ENCODE measurements around the gene ZBTB47. TPM values are rescaled to one million over a fixed set of nuclear protein-coding genes. Genes with fewer than 3 reads are reported as not detected.

ZBTB47 gene
- polyA plus RNA-seq, 4 donors, result 0.89 to 11.4 (median 7.8) TPM

- no peaks in the 10 kb centered on the region for H3K4me1 ChIP-seq (ENCODE audit: control insufficient read depth in 3 of 3, insufficient read depth in 2 of 3, low read depth in 1 of 3, low read length in 2 of 3)
- WGBS, 3 donors, result 45 to 82% (median 47%) methylated on average over 1 of the region's 1 CpG
- H3K36me3 ChIP-seq (ENCODE audit: control insufficient read depth in 3 of 3, insufficient read depth in 2 of 3, low read depth in 1 of 3, low read length in 3 of 3), result peaks cover 20 to 29% (median 20%) of the 10 kb centered on the region in 3 donors
- FAIRE-seq (peak; percentile 41), DNase-seq (peak in 1 of 2 donors; percentile 22)
- no peak overlapping the region for H3K27ac ChIP-seq (ENCODE audit: low read depth in 1 of 3, low read length in 2 of 3)
- no peaks in the 10 kb centered on the region for H3K9me3 ChIP-seq (ENCODE audit: control insufficient read depth in 2 of 2, insufficient read depth in 1 of 2, low read depth in 1 of 2, low read length in 1 of 2)
- no peaks in the 10 kb centered on the region for H3K27me3 ChIP-seq (ENCODE audit: control insufficient read depth in 3 of 3, insufficient read depth in 3 of 3, low read length in 3 of 3)
- no peak overlapping the region for H3K4me3 ChIP-seq (ENCODE audit: low read depth in 1 of 3, low read length in 3 of 3)
These were observed 21.4 kb upstream of the ZBTB47 start for GRCh38 chr3:42632146-42632545.

GRCh38 chr3:42633544-42633943 is 20.0 kb upstream of the ZBTB47 start:
- H3K36me3 ChIP-seq (ENCODE audit: control insufficient read depth in 3 of 3, insufficient read depth in 2 of 3, low read depth in 1 of 3, low read length in 3 of 3), result peaks cover 19 to 42% (median 20%) of the 10 kb centered on the region in 3 donors
- H3K4me3 ChIP-seq (ENCODE audit: low read depth in 1 of 3, low read length in 3 of 3), result no peak overlapping the region
- no peaks in the 10 kb centered on the region for H3K4me1 ChIP-seq (ENCODE audit: control insufficient read depth in 3 of 3, insufficient read depth in 2 of 3, low read depth in 1 of 3, low read length in 2 of 3)
- no peaks in the 10 kb centered on the region for H3K9me3 ChIP-seq (ENCODE audit: control insufficient read depth in 2 of 2, insufficient read depth in 1 of 2, low read depth in 1 of 2, low read length in 1 of 2)
- DNase-seq, result no peak
- H3K27me3 ChIP-seq (ENCODE audit: control insufficient read depth in 3 of 3, insufficient read depth in 3 of 3, low read length in 3 of 3), result no peaks in the 10 kb centered on the region
- no peak overlapping the region for H3K27ac ChIP-seq (ENCODE audit: low read depth in 1 of 3, low read length in 2 of 3)
- 94 to 97% (median 95%) methylated on average over 6 of the region's 6 CpGs for WGBS, 3 donors
- FAIRE-seq, result no peak

GRCh38 chr3:42635111-42635510 is 18.4 kb upstream of the ZBTB47 start:
- FAIRE-seq (no peak), DNase-seq (no peak)
- Histone ChIP-seq H3K27me3 (ENCODE audit: control insufficient read depth in 3 of 3, insufficient read depth in 3 of 3, low read length in 3 of 3) (no peaks in the 10 kb centered on the region), H3K4me3 (ENCODE audit: low read depth in 1 of 3, low read length in 3 of 3) (no peak overlapping the region), H3K9me3 (ENCODE audit: control insufficient read depth in 2 of 2, insufficient read depth in 1 of 2, low read depth in 1 of 2, low read length in 1 of 2) (no peaks in the 10 kb centered on the region), H3K27ac (ENCODE audit: low read depth in 1 of 3, low read length in 2 of 3) (no peak overlapping the region), H3K36me3 (ENCODE audit: control insufficient read depth in 3 of 3, insufficient read depth in 2 of 3, low read depth in 1 of 3, low read length in 3 of 3) (peaks cover 20 to 49% (median 22%) of the 10 kb centered on the region in 3 donors), H3K4me1 (ENCODE audit: control insufficient read depth in 3 of 3, insufficient read depth in 2 of 3, low read depth in 1 of 3, low read length in 2 of 3) (peaks cover 0 to 4% (median 0%) of the 10 kb centered on the region in 3 donors)
- 74 to 90% (median 89%) methylated on average over 2 of the region's 2 CpGs for WGBS, 3 donors

GRCh38 chr3:42637001-42637400 is 16.5 kb upstream of the ZBTB47 start:
- no peaks in the 10 kb centered on the region for H3K27me3 ChIP-seq (ENCODE audit: control insufficient read depth in 3 of 3, insufficient read depth in 3 of 3, low read length in 3 of 3)
- H3K9me3 ChIP-seq (ENCODE audit: control insufficient read depth in 2 of 2, insufficient read depth in 1 of 2, low read depth in 1 of 2, low read length in 1 of 2), result no peaks in the 10 kb centered on the region
- peaks cover 19 to 45% (median 23%) of the 10 kb centered on the region in 3 donors for H3K36me3 ChIP-seq (ENCODE audit: control insufficient read depth in 3 of 3, insufficient read depth in 2 of 3, low read depth in 1 of 3, low read length in 3 of 3)
- H3K27ac ChIP-seq (ENCODE audit: low read depth in 1 of 3, low read length in 2 of 3), result no peak overlapping the region
- FAIRE-seq, result no peak
- 80 to 86% (median 86%) methylated on average over 6 of the region's 6 CpGs for WGBS, 3 donors
- no peak for DNase-seq
- H3K4me3 ChIP-seq (ENCODE audit: low read depth in 1 of 3, low read length in 3 of 3), result no peak overlapping the region
- H3K4me1 ChIP-seq (ENCODE audit: control insufficient read depth in 3 of 3, insufficient read depth in 2 of 3, low read depth in 1 of 3, low read length in 2 of 3), result peaks cover 0 to 4% (median 0%) of the 10 kb centered on the region in 3 donors

GRCh38 chr3:42638339-42638842 is 15.1 kb upstream of the ZBTB47 start:
- peaks cover 0 to 4% (median 0%) of the 10 kb centered on the region in 3 donors for H3K4me1 ChIP-seq (ENCODE audit: control insufficient read depth in 3 of 3, insufficient read depth in 2 of 3, low read depth in 1 of 3, low read length in 2 of 3)
- DNase-seq (no peak), FAIRE-seq (no peak)
- H3K36me3 ChIP-seq (ENCODE audit: control insufficient read depth in 3 of 3, insufficient read depth in 2 of 3, low read depth in 1 of 3, low read length in 3 of 3), result peaks cover 21 to 42% (median 23%) of the 10 kb centered on the region in 3 donors
- 65 to 81% (median 68%) methylated on average over 6 of the region's 6 CpGs for WGBS, 3 donors
- peak overlapping the region in 2 of 3 donors; percentile 14 to 79 for H3K27ac ChIP-seq (ENCODE audit: low read depth in 1 of 3, low read length in 2 of 3)
- H3K27me3 ChIP-seq (ENCODE audit: control insufficient read depth in 3 of 3, insufficient read depth in 3 of 3, low read length in 3 of 3), result no peaks in the 10 kb centered on the region
- no peak overlapping the region for H3K4me3 ChIP-seq (ENCODE audit: low read depth in 1 of 3, low read length in 3 of 3)
- no peaks in the 10 kb centered on the region for H3K9me3 ChIP-seq (ENCODE audit: control insufficient read depth in 2 of 2, insufficient read depth in 1 of 2, low read depth in 1 of 2, low read length in 1 of 2)

GRCh38 chr3:42639192-42639591 is 14.3 kb upstream of the ZBTB47 start:
- WGBS, 3 donors, result 74 to 87% (median 75%) methylated on average over 6 of the region's 6 CpGs
- DNase-seq (no peak), FAIRE-seq (no peak)
- Histone ChIP-seq H3K4me3 (ENCODE audit: low read depth in 1 of 3, low read length in 3 of 3) (no peak overlapping the region), H3K36me3 (ENCODE audit: control insufficient read depth in 3 of 3, insufficient read depth in 2 of 3, low read depth in 1 of 3, low read length in 3 of 3) (peaks cover 17 to 43% (median 26%) of the 10 kb centered on the region in 3 donors), H3K9me3 (ENCODE audit: control insufficient read depth in 2 of 2, insufficient read depth in 1 of 2, low read depth in 1 of 2, low read length in 1 of 2) (no peaks in the 10 kb centered on the region), H3K4me1 (ENCODE audit: control insufficient read depth in 3 of 3, insufficient read depth in 2 of 3, low read depth in 1 of 3, low read length in 2 of 3) (peaks cover 0 to 4% (median 0%) of the 10 kb centered on the region in 3 donors), H3K27me3 (ENCODE audit: control insufficient read depth in 3 of 3, insufficient read depth in 3 of 3, low read length in 3 of 3) (no peaks in the 10 kb centered on the region), H3K27ac (ENCODE audit: low read depth in 1 of 3, low read length in 2 of 3) (peak overlapping the region in 1 of 3 donors; percentile 62)

GRCh38 chr3:42640129-42640528 is 13.4 kb upstream of the ZBTB47 start:
- Histone ChIP-seq H3K36me3 (ENCODE audit: control insufficient read depth in 3 of 3, insufficient read depth in 2 of 3, low read depth in 1 of 3, low read length in 3 of 3) (peaks cover 20 to 44% (median 33%) of the 10 kb centered on the region in 3 donors), H3K4me1 (ENCODE audit: control insufficient read depth in 3 of 3, insufficient read depth in 2 of 3, low read depth in 1 of 3, low read length in 2 of 3) (peaks cover 0 to 4% (median 0%) of the 10 kb centered on the region in 3 donors), H3K9me3 (ENCODE audit: control insufficient read depth in 2 of 2, insufficient read depth in 1 of 2, low read depth in 1 of 2, low read length in 1 of 2) (no peaks in the 10 kb centered on the region), H3K27me3 (ENCODE audit: control insufficient read depth in 3 of 3, insufficient read depth in 3 of 3, low read length in 3 of 3) (no peaks in the 10 kb centered on the region), H3K4me3 (ENCODE audit: low read depth in 1 of 3, low read length in 3 of 3) (no peak overlapping the region), H3K27ac (ENCODE audit: low read depth in 1 of 3, low read length in 2 of 3) (no peak overlapping the region)
- DNase-seq, result no peak
- no peak for FAIRE-seq

- H3K27ac ChIP-seq (ENCODE audit: low read depth in 1 of 3, low read length in 2 of 3), result no peak overlapping the region
- H3K36me3 ChIP-seq (ENCODE audit: control insufficient read depth in 3 of 3, insufficient read depth in 2 of 3, low read depth in 1 of 3, low read length in 3 of 3), result peaks cover 22 to 43% (median 33%) of the 10 kb centered on the region in 3 donors
- no peaks in the 10 kb centered on the region for H3K9me3 ChIP-seq (ENCODE audit: control insufficient read depth in 2 of 2, insufficient read depth in 1 of 2, low read depth in 1 of 2, low read length in 1 of 2)
- 91 to 95% (median 91%) methylated on average over 6 of the region's 6 CpGs for WGBS, 3 donors
- H3K4me1 ChIP-seq (ENCODE audit: control insufficient read depth in 3 of 3, insufficient read depth in 2 of 3, low read depth in 1 of 3, low read length in 2 of 3), result peaks cover 0 to 4% (median 0%) of the 10 kb centered on the region in 3 donors
- no peak for FAIRE-seq
- DNase-seq, result no peak
- H3K4me3 ChIP-seq (ENCODE audit: low read depth in 1 of 3, low read length in 3 of 3), result no peak overlapping the region
- H3K27me3 ChIP-seq (ENCODE audit: control insufficient read depth in 3 of 3, insufficient read depth in 3 of 3, low read length in 3 of 3), result no peaks in the 10 kb centered on the region
These were observed 12.6 kb upstream of the ZBTB47 start for GRCh38 chr3:42640771-42641370.

Measured in small intestine (tissue), 7 donors.